ENCODE measurements around the gene IGFBP3. TPM values are rescaled to one million over a fixed set of nuclear protein-coding genes. Genes with fewer than 3 reads are reported as not detected.

Gene IGFBP3
- total RNA-seq, 2 experiments from 2014 or later, result 8.0 to 10.0 TPM

DNA sequence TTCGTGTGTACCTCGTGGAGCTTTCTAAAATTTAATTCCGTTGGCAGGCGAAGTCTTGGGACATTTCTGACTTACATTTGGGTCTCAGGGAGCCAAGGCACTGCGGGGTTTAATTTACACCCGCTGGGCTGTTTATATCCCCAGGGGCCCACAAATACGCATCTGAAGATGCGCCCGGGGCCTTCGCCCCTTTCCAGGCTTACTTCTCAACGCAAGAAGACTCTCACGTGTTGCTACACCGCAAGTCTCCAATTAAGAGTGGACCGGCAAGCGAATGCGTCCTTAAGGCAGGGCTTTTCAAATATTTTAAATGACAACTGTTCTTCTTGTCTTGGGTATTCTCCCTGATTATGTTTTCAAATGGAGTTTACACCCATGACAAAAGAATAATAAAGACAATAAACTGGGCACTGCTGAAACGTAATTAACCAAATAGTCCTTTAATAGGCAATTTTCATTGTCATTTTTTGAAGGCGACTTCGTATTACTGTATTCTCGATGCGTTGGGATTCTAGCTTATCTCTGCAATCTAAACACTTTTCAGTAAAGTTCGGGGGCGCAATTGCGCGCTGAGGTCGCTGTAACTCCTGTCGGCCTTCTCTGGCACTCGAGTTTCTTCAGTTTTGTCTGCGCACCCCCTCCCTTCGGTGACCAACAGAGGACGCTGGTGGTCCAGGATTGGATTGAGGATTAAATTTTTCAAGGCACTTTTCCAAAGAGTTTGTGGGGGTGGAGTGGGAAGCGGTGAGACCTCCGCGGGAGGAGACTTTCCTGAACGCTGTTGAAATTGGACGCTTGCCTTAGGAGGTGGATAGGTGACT, 837 bp upstream of the IGFBP3 start:
- ATAC-seq (ENCODE audit: poor library complexity), result no peak
- Histone ChIP-seq H3K4me3 (ENCODE audit: low read length) (no peak overlapping the region), H3K27me3 (ENCODE audit: control insufficient read depth in 1 of 2, insufficient read depth in 2 of 2, low read length in 2 of 2) (peaks cover 38 to 61% of the 10 kb centered on the region in 2 experiments), H3K27ac (ENCODE audit: low read depth in 1 of 2, low read length in 2 of 2) (no peak overlapping the region), H3K4me1 (ENCODE audit: insufficient read depth, low read length) (peaks cover 33% of the 10 kb centered on the region), H3K9me3 (ENCODE audit: control insufficient read depth in 1 of 2, insufficient read depth in 1 of 2, low read length in 2 of 2) (peaks cover 0 to 4% of the 10 kb centered on the region in 2 experiments), H3K36me3 (ENCODE audit: insufficient read depth, low read length) (no peaks in the 10 kb centered on the region)
- peak in 5 of 14 experiments; percentile 11 to 51 (median 33) for DNase-seq
- CTCF ChIA-PET, result interaction anchor here (0.8 kb wide), 1 partner anchor 9 kb away, joined by 3 read pairs; no protein-coding TSS in a partner anchor
- intact Hi-C loops (cut with DNase I, micrococcal nuclease), result no loop called here
- POLR2A ChIA-PET, result interaction anchor here (1.0 to 1.9 kb wide), 3 partner anchors 18 to 1155 kb away, joined by 3 to 6 read pairs (median 3); no protein-coding TSS in a partner anchor
- H3K4me1 Mint-ChIP-seq (ENCODE audit: low read depth), result peaks cover 19% of the 10 kb centered on the region
- H3K36me3 Mint-ChIP-seq (ENCODE audit: low read depth), result no peaks in the 10 kb centered on the region
- H3K9me3 Mint-ChIP-seq, result no peaks in the 10 kb centered on the region
- H3K27ac Mint-ChIP-seq, result peak overlapping the region; percentile 67
- peaks cover 80% of the 10 kb centered on the region for H3K27me3 Mint-ChIP-seq
- TF ChIP-seq, protein P1, sequence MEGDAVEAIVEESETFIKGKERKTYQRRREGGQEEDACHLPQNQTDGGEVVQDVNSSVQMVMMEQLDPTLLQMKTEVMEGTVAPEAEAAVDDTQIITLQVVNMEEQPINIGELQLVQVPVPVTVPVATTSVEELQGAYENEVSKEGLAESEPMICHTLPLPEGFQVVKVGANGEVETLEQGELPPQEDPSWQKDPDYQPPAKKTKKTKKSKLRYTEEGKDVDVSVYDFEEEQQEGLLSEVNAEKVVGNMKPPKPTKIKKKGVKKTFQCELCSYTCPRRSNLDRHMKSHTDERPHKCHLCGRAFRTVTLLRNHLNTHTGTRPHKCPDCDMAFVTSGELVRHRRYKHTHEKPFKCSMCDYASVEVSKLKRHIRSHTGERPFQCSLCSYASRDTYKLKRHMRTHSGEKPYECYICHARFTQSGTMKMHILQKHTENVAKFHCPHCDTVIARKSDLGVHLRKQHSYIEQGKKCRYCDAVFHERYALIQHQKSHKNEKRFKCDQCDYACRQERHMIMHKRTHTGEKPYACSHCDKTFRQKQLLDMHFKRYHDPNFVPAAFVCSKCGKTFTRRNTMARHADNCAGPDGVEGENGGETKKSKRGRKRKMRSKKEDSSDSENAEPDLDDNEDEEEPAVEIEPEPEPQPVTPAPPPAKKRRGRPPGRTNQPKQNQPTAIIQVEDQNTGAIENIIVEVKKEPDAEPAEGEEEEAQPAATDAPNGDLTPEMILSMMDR (IDR thresholded peaks at IDR 0.05), result no peak
- H3K4me3 Mint-ChIP-seq, result peak overlapping the region; percentile 28

- H3K4me3 Mint-ChIP-seq, result peak overlapping the region; percentile 12
- no peak overlapping the region for H3K27ac Mint-ChIP-seq
- H3K27ac ChIP-seq (ENCODE audit: low read depth in 1 of 2, low read length in 2 of 2), result no peak overlapping the region
- H3K36me3 ChIP-seq (ENCODE audit: insufficient read depth, low read length), result no peaks in the 10 kb centered on the region
- H3K9me3 ChIP-seq (ENCODE audit: control insufficient read depth in 1 of 2, insufficient read depth in 1 of 2, low read length in 2 of 2), result peaks cover 0 to 4% of the 10 kb centered on the region in 2 experiments
- no peaks in the 10 kb centered on the region for H3K36me3 Mint-ChIP-seq (ENCODE audit: low read depth)
- peaks cover 38 to 63% of the 10 kb centered on the region in 2 experiments for H3K27me3 ChIP-seq (ENCODE audit: control insufficient read depth in 1 of 2, insufficient read depth in 2 of 2, low read length in 2 of 2)
- H3K4me3 ChIP-seq (ENCODE audit: low read length), result no peak overlapping the region
- H3K27me3 Mint-ChIP-seq, result peaks cover 86% of the 10 kb centered on the region
- H3K9me3 Mint-ChIP-seq, result no peaks in the 10 kb centered on the region
- ATAC-seq (ENCODE audit: poor library complexity) (no peak), DNase-seq (no peak)
- ChIA-PET CTCF (no interaction called here), POLR2A (interaction anchor here (1.0 to 1.9 kb wide), 2 partner anchors 19 to 153 kb away, joined by 3 to 6 read pairs; no protein-coding TSS in a partner anchor)
- H3K4me1 Mint-ChIP-seq (ENCODE audit: low read depth), result peaks cover 19% of the 10 kb centered on the region
- TF ChIP-seq, protein P1 (IDR thresholded peaks at IDR 0.05), result no peak
- intact Hi-C loops (cut with DNase I, micrococcal nuclease), result no loop called here
- H3K4me1 ChIP-seq (ENCODE audit: insufficient read depth, low read length), result peaks cover 33% of the 10 kb centered on the region
These were observed 268 bp upstream of the IGFBP3 start for GRCh38 chr7:45921381-45921698.

DNA sequence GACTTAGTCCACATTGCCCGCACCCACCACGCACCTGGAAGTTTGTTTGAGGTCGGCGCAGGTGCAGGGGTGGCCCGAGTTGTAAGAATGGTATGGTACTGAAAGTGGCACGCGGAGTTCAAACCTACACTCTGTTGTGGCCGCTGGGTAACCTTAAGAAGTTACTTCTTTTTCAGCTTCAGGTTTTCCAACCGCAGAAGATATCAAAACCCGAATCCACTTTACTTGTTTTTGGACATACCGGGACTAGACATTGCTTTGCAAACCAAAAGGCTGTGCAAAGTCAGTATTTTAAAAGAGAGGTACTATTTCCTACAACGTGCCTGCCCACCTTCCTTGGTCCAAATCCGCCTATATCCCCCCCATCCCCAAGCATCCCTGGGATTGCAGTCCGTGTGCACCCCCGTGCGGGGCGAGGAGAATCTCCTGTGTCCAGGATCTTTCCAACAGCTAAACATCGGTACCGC, 1.0 kb downstream of the IGFBP3 start:
- DNase-seq, result no peak
- Histone ChIP-seq H3K27ac (ENCODE audit: low read depth in 1 of 2, low read length in 2 of 2) (no peak overlapping the region), H3K36me3 (ENCODE audit: insufficient read depth, low read length) (no peaks in the 10 kb centered on the region), H3K4me1 (ENCODE audit: insufficient read depth, low read length) (peaks cover 33% of the 10 kb centered on the region), H3K27me3 (ENCODE audit: control insufficient read depth in 1 of 2, insufficient read depth in 2 of 2, low read length in 2 of 2) (peaks cover 38 to 63% of the 10 kb centered on the region in 2 experiments), H3K4me3 (ENCODE audit: low read length) (peak overlapping the region; percentile 13), H3K9me3 (ENCODE audit: control insufficient read depth in 1 of 2, insufficient read depth in 1 of 2, low read length in 2 of 2) (peaks cover 0 to 4% of the 10 kb centered on the region in 2 experiments)
- POLR2A ChIA-PET, result interaction anchor here (1.9 kb wide), 1 partner anchor 20 kb away, joined by 6 read pairs; no protein-coding TSS in a partner anchor
- intact Hi-C loops (cut with DNase I, micrococcal nuclease), result loop anchor here in 1 of 2 experiments (5.0 kb wide), 2 partner anchors 187 to 1902 kb away; no protein-coding TSS in a partner anchor
- no peaks in the 10 kb centered on the region for H3K9me3 Mint-ChIP-seq
- H3K4me1 Mint-ChIP-seq (ENCODE audit: low read depth), result peaks cover 19% of the 10 kb centered on the region
- TF ChIP-seq, protein P1 (IDR thresholded peaks at IDR 0.05), result no peak
- H3K27me3 Mint-ChIP-seq, result peaks cover 82% of the 10 kb centered on the region
- no peak overlapping the region for H3K27ac Mint-ChIP-seq
- no peaks in the 10 kb centered on the region for H3K36me3 Mint-ChIP-seq (ENCODE audit: low read depth)
- CTCF ChIA-PET, result no interaction called here
- peak overlapping the region; percentile 35 for H3K4me3 Mint-ChIP-seq
- no peak for ATAC-seq (ENCODE audit: poor library complexity)
